Stomach (tissue), 9 donors: ENCODE results near the gene MYLK2. TPM values are rescaled to one million over a fixed set of nuclear protein-coding genes. Genes with fewer than 3 reads are reported as not detected.

Experiments used
- DNase-seq, 2 donors: peaks; one replicate each; pipeline versions ENCODE4 v3.0.0 to v3.0.0-alpha.2; 2013 to 2019
- H3K27ac ChIP-seq, 5 donors: fragments of 200-600 bp in 4 of 5; sonication (generic) in 4 of 5; one replicate each; pipeline ENCODE4 v1.5.1; 2013 to 2019; ENCODE audit warnings: mild to moderate bottlenecking in 1 of 5, moderate library complexity in 1 of 5
- H3K27me3 ChIP-seq, 3 donors: fragments of 200-600 bp; sonication (generic); one replicate each; pipeline ENCODE4 v1.5.1; 2017 to 2019; ENCODE audit warnings: mixed run types in 1 of 3
- H3K36me3 ChIP-seq, 4 donors: fragments of 200-600 bp; sonication (generic); 1 replicate in 3 of 4; 2 replicates in 1 of 4; pipeline ENCODE4 v1.5.1; 2016 to 2019
- H3K4me1 ChIP-seq, 4 donors: fragments of 200-600 bp; sonication (generic); one replicate each; pipeline ENCODE4 v1.5.1; 2016 to 2019
- H3K4me3 ChIP-seq, 4 donors: fragments of 200-600 bp; sonication (generic) in 3 of 4; one replicate each; pipeline ENCODE4 v1.5.1; 2016 to 2019; ENCODE audit warnings: mild to moderate bottlenecking in 1 of 4
- H3K9me3 ChIP-seq, 4 donors: fragments of 200-600 bp; sonication (generic); one replicate each; pipeline ENCODE4 v1.5.1; 2016 to 2019
- CTCF ChIP-seq, 7 experiments: fragments of 450-650 bp in 4 of 7; fragments of 200-600 bp in 3 of 7; sonication (generic) in 3 of 7; IDR thresholded peaks; one replicate each; pipeline ENCODE4 v1.5.1; 2016 to 2019; ENCODE audit warnings: antibody characterized with exemption in 7 of 7, control low read depth in 2 of 7, mild to moderate bottlenecking in 1 of 7
- EP300 ChIP-seq: sonication (generic); formaldehyde crosslinking; IDR thresholded peaks from one replicate; pipeline ENCODE4 v1.6.1; 2017; ENCODE audit warnings: antibody characterized with exemption
- POLR2A ChIP-seq, 4 donors: fragments of 450-650 bp; IDR thresholded peaks; one replicate each; pipeline ENCODE4 v1.6.1; 2016; ENCODE audit warnings: antibody characterized with exemption in 4 of 4, control low read depth in 2 of 4, mild to moderate bottlenecking in 1 of 4, moderate library complexity in 1 of 4
- POLR2AphosphoS5 ChIP-seq, 3 donors: sonication (generic); formaldehyde crosslinking; IDR thresholded peaks; one replicate each; pipeline ENCODE4 v1.6.1; 2016; ENCODE audit warnings: antibody characterized with exemption in 3 of 3
- WGBS, 5 donors: extraction: QIAGEN DNeasy Blood & Tissue Kit in 3 of 5; methylation state at CpG; one replicate each; pipeline versions ENCODE4 v1.1.5 to v1.1.7; 2013 to 2018; 5-methylcytosine and 5-hydroxymethylcytosine counted together
- intact Hi-C: fragments of 100-400 bp; cut with DNase I; formaldehyde crosslinking; loops from one replicate; pipeline ENCODE4 v1.15.1; 2023; ENCODE audit warnings: low total_unique reads
- polyA plus RNA-seq, 3 donors: library from polyadenylated mRNA; stranded (reverse); fragments of 200-250 nt; gene quantifications; one replicate each; pipeline ENCODE4 v1.2.3, GENCODE V29; 2013
- total RNA-seq, 5 donors: library from RNA; depleted of rRNA; stranded (reverse); fragments of >200 nt; gene quantifications; one replicate each; pipeline versions ENCODE4 v1.1.0 to v1.2.3, GENCODE V29; 2014 to 2016
- donor health status: healthy with polysubstance abuse.
- donor health status: Bipolar disorder and iron deficiency.
- donor health status: healthy.

Gene MYLK2
- total and polyA plus RNA-seq, 8 donors, result 0.19 to 0.45 (median 0.37) TPM; not detected in 3

GRCh38 chr20:31841928-31842327 lies 22.8 kb downstream of the MYLK2 start:
- intact Hi-C loops, result no loop called here
- Histone ChIP-seq H3K4me3 (no peak overlapping the region), H3K4me1 (peaks cover 7 to 53% (median 15%) of the 10 kb centered on the region in 4 donors), H3K27ac (peak overlapping the region in 4 of 5 donors; percentile 13 to 55 (median 21)), H3K36me3 (no peaks in the 10 kb centered on the region), H3K9me3 (no peaks in the 10 kb centered on the region), H3K27me3 (no peaks in the 10 kb centered on the region)
- DNase-seq, result peak in 1 of 2 donors; percentile 65
- WGBS, 5 donors, result 32 to 49% (median 41%) methylated on average over 4 to 8 of the region's 8 CpGs
- no peak for TF ChIP-seq POLR2AphosphoS5 (IDR thresholded peaks at IDR 0.05)
- TF ChIP-seq EP300, result no peak
- no peak for TF ChIP-seq CTCF (IDR thresholded peaks at IDR 0.05)
- TF ChIP-seq POLR2A (IDR thresholded peaks at IDR 0.05), result no peak

GRCh38 chr20:31842471-31843157 lies 23.5 kb downstream of the MYLK2 start:
- 36 to 58% (median 53%) methylated on average over 5 to 12 of the region's 12 CpGs for WGBS, 5 donors
- intact Hi-C loops, result no loop called here
- Histone ChIP-seq H3K4me3 (no peak overlapping the region), H3K27ac (peak overlapping the region in 4 of 5 donors; percentile 13 to 55 (median 28)), H3K36me3 (no peaks in the 10 kb centered on the region), H3K27me3 (no peaks in the 10 kb centered on the region), H3K4me1 (peaks cover 7 to 46% (median 15%) of the 10 kb centered on the region in 4 donors), H3K9me3 (no peaks in the 10 kb centered on the region)
- TF ChIP-seq EP300 (no peak), POLR2A (IDR thresholded peaks at IDR 0.05) (no peak), CTCF (IDR thresholded peaks at IDR 0.05) (no peak), POLR2AphosphoS5 (IDR thresholded peaks at IDR 0.05) (no peak)
- DNase-seq, result peak in 1 of 2 donors; percentile 81

- DNase-seq, result no peak
- peaks cover 7 to 39% (median 15%) of the 10 kb centered on the region in 4 donors for H3K4me1 ChIP-seq
These were observed 24.1 kb downstream of the MYLK2 start for GRCh38 chr20:31843288-31843687.

DNA sequence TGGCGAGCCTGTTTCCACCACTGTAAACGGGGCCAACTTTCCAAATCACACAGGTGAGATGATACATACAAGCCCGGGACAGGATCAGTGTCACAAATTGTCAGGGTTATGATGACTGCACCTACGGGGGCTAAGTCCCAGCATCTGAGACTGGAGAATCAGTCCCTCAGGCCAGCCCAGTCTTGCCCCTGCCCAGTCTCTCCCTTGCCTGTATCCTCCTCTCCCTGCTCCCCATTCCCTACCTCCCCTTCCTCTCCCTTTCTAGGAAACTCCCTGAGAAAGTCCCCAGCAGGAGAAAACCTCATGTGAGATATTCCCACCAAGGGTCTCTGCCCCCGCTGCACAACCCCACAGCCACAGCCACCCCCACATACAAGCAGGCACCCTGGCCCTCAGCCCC lies 24.7 kb downstream of the MYLK2 start:
- Histone ChIP-seq H3K27me3 (peaks cover 0 to 8% (median 0%) of the 10 kb centered on the region in 3 donors), H3K27ac (peak overlapping the region in 1 of 5 donors; percentile 30), H3K4me3 (peak overlapping the region in 2 of 4 donors; percentile 3 to 15)

More at GRCh38 chr20:31843288-31843687, 24.1 kb downstream of the MYLK2 start:
- H3K36me3 ChIP-seq, result no peaks in the 10 kb centered on the region
- no peaks in the 10 kb centered on the region for H3K9me3 ChIP-seq
- 71 to 79% (median 77%) methylated on average over 4 to 6 of the region's 6 CpGs for WGBS, 5 donors
- peak overlapping the region in 4 of 5 donors; percentile 13 to 55 (median 22) for H3K27ac ChIP-seq
- TF ChIP-seq POLR2AphosphoS5 (IDR thresholded peaks at IDR 0.05), result no peak
- TF ChIP-seq CTCF (IDR thresholded peaks at IDR 0.05), result no peak
- no peak for TF ChIP-seq POLR2A (IDR thresholded peaks at IDR 0.05)
- TF ChIP-seq EP300, result no peak
- intact Hi-C loops, result no loop called here
- H3K27me3 ChIP-seq, result peaks cover 0 to 3% (median 0%) of the 10 kb centered on the region in 3 donors
- no peak overlapping the region for H3K4me3 ChIP-seq

More for the DNA sequence above, 24.7 kb downstream of the MYLK2 start:
- H3K36me3 ChIP-seq, result no peaks in the 10 kb centered on the region
- 71 to 81% (median 80%) methylated on average over 5 of the region's 5 CpGs for WGBS, 5 donors
- DNase-seq, result no peak
- no peak for TF ChIP-seq POLR2AphosphoS5 (IDR thresholded peaks at IDR 0.05)
- no peak for TF ChIP-seq CTCF (IDR thresholded peaks at IDR 0.05)
- no peaks in the 10 kb centered on the region for H3K9me3 ChIP-seq
- intact Hi-C loops, result no loop called here
- peaks cover 7 to 33% (median 15%) of the 10 kb centered on the region in 4 donors for H3K4me1 ChIP-seq
